Activated naive CD4-positive, alpha-beta T cell treated with anti-CD3 and anti-CD28 coated beads for 36 hours (primary cell): Measurements from ENCODE around the gene PEAK1. TPM values are rescaled to one million over a fixed set of nuclear protein-coding genes. Genes with fewer than 3 reads are reported as not detected.
A peak's percentile ranks its signal among the peaks of the same experiment; 100 is the strongest.

Experiments used
- CTCF ChIA-PET: fragments of 350-600 bp; sonication (Branson Sonifier 250); formaldehyde crosslinking; loops from one replicate; lab custom pipeline; 2021; ENCODE audit warnings: antibody characterized with exemption; lab: Charles Lee
- DNase-seq: peaks from one replicate; pipeline ENCODE4 v3.0.0-alpha.2; 2020
- H3K27ac Mint-ChIP-seq: one replicate; pipeline ENCODE4 v1.8.0; 2021; ENCODE audit warnings: mild to moderate bottlenecking, mixed read lengths
- H3K27me3 Mint-ChIP-seq: one replicate; pipeline ENCODE4 v1.8.0; 2021; ENCODE audit warnings: low read depth, mixed read lengths
- H3K36me3 Mint-ChIP-seq: one replicate; pipeline ENCODE4 v1.8.0; 2021; ENCODE audit warnings: low read depth, mixed read lengths
- H3K4me1 Mint-ChIP-seq: one replicate; pipeline ENCODE4 v1.8.0; 2021; ENCODE audit warnings: low read depth, mixed read lengths
- H3K4me3 Mint-ChIP-seq: one replicate; pipeline ENCODE4 v1.8.0; 2021; ENCODE audit warnings: mild to moderate bottlenecking, moderate library complexity, mixed read lengths
- H3K9me3 Mint-ChIP-seq: one replicate; pipeline ENCODE4 v1.8.0; 2021; ENCODE audit warnings: mixed read lengths
- intact Hi-C: fragments of 100-400 bp; cut with micrococcal nuclease; formaldehyde crosslinking; loops from one replicate; pipeline ENCODE4 v1.15.1; 2023
- total RNA-seq, 2 experiments: library from RNA; stranded (reverse); gene quantifications; one replicate each; pipeline ENCODE4 v1.2.3, GENCODE V29; 2021

PEAK1 gene
- total RNA-seq, 2 experiments from 2014 or later = 26.6 to 28.0 TPM

- DNase-seq = peak; percentile 75
- H3K27ac Mint-ChIP-seq = no peak overlapping the region
- H3K36me3 Mint-ChIP-seq = no peaks in the 10 kb centered on the region
- intact Hi-C loops = no loop called here
- H3K9me3 Mint-ChIP-seq = no peaks in the 10 kb centered on the region
- peak overlapping the region; percentile 57 for H3K4me3 Mint-ChIP-seq
- CTCF ChIA-PET = no interaction called here
- no peaks in the 10 kb centered on the region for H3K27me3 Mint-ChIP-seq
- peaks cover 24% of the 10 kb centered on the region for H3K4me1 Mint-ChIP-seq
Observed at GRCh38 chr15:77083381-77084160, 336.3 kb downstream of the PEAK1 start.

DNA sequence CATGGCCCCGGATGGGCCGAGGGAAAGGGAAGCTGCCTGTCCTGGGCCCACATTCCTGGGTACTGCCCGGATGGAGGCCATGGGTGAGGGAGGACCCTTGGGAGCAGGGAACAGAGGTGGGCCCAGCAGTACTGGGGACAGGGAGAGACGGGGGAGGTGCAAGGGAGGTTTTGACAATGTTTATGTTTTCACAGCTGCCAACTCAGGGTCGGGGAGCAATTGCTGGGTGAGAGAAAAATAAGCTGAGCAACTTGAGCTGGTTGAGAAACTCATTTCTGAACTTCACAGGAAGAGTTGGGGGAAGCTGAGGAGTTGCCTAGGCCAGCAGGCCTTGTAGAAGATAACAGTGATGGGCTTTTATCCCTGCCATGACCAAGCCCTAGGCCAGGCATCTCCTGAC is 337.9 kb downstream of the PEAK1 start:
- intact Hi-C loops = no loop called here
- Mint-ChIP-seq H3K27me3 (no peaks in the 10 kb centered on the region), H3K4me3 (no peak overlapping the region), H3K27ac (no peak overlapping the region), H3K9me3 (no peaks in the 10 kb centered on the region), H3K36me3 (no peaks in the 10 kb centered on the region), H3K4me1 (peaks cover 24% of the 10 kb centered on the region)
- no peak for DNase-seq
- CTCF ChIA-PET = interaction anchor here (0.8 to 0.9 kb wide), 2 partner anchors 10 to 108 kb away, joined by 4 read pairs; no protein-coding TSS in a partner anchor

GRCh38 chr15:77076323-77076915 is 343.5 kb downstream of the PEAK1 start:
- Mint-ChIP-seq H3K4me1 (peaks cover 5% of the 10 kb centered on the region), H3K4me3 (no peak overlapping the region), H3K9me3 (no peaks in the 10 kb centered on the region), H3K36me3 (no peaks in the 10 kb centered on the region), H3K27ac (no peak overlapping the region), H3K27me3 (no peaks in the 10 kb centered on the region)
- DNase-seq = no peak
- CTCF ChIA-PET = no interaction called here
- intact Hi-C loops = no loop called here

- CTCF ChIA-PET = interaction anchor here (0.6 kb wide), 1 partner anchor 1146 kb away, joined by 4 read pairs; no protein-coding TSS in a partner anchor
- no peak overlapping the region for H3K4me3 Mint-ChIP-seq
- no peak overlapping the region for H3K27ac Mint-ChIP-seq
- intact Hi-C loops = no loop called here
- no peaks in the 10 kb centered on the region for H3K27me3 Mint-ChIP-seq
- no peaks in the 10 kb centered on the region for H3K9me3 Mint-ChIP-seq
- no peaks in the 10 kb centered on the region for H3K36me3 Mint-ChIP-seq
- DNase-seq = no peak
- peaks cover 9% of the 10 kb centered on the region for H3K4me1 Mint-ChIP-seq
Observed at GRCh38 chr15:77075528-77075927, 344.4 kb downstream of the PEAK1 start.

GRCh38 chr15:77074350-77074749 is 345.6 kb downstream of the PEAK1 start:
- Mint-ChIP-seq H3K4me1 (peaks cover 16% of the 10 kb centered on the region), H3K36me3 (no peaks in the 10 kb centered on the region), H3K27me3 (no peaks in the 10 kb centered on the region), H3K27ac (no peak overlapping the region), H3K4me3 (no peak overlapping the region), H3K9me3 (no peaks in the 10 kb centered on the region)
- intact Hi-C loops = loop anchor here (5.0 kb wide), 2 partner anchors 172 to 348 kb away; partner anchors contain the start of genes HMG20A and PEAK1
- DNase-seq = no peak
- CTCF ChIA-PET = no interaction called here

GRCh38 chr15:77071305-77072223 is 348.3 kb downstream of the PEAK1 start:
- Mint-ChIP-seq H3K4me3 (peak overlapping the region; percentile 71), H3K36me3 (no peaks in the 10 kb centered on the region), H3K27me3 (no peaks in the 10 kb centered on the region), H3K27ac (peak overlapping the region; percentile 71), H3K9me3 (no peaks in the 10 kb centered on the region), H3K4me1 (peaks cover 35% of the 10 kb centered on the region)
- intact Hi-C loops = loop anchor here (1.0 to 5.0 kb wide), 4 partner anchors 49 to 351 kb away; partner anchors contain the start of genes HMG20A and PEAK1
- no peak for DNase-seq
- CTCF ChIA-PET = no interaction called here

DNA sequence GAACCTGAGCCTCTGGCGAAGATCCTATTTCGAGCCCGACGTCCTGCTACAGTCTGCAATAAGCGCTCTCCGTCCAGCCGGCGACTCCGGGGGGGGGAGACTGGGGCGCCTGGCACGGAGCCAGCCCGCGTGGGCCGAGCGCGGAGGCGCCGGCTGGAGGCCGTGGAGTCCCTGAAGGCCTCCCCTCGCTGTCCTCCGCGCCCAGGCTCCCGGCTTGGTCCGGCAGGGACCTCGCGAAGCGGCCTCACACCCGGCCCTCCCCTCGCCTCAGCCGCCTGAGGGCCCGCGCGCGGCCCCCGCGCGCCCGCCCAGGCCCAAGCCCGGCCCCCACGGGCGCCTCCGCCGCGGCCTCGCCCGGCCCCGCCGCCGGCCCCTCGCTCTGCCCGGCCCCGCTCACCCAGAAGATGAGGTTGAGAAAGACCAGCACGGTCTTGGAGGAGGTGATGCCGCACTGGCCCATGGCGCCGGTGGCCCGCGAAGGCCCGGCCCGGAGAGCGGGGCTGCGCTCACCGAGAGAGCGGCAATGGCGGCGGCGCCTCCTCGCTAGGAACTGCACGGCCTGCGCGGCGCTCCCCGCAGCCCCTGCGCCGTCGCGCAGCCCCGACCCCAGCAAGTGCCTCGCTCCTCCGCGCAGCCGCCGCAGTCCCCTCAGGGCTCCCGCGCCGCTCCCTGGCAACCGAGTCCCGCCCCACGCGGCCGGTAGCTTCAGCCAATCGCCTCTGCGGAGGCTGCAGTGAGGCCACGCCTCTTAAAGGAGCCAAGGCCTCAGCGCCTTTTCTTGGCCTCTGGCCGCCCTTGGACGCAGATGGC is 349.2 kb downstream of the PEAK1 start, which contains the start of gene TSPAN3:
Gene TSPAN3, minus strand, starts transcription at position 615 of the 810 bp plus-strand sequence. Its CDS starts 155 bp downstream, at position 460.
- no peaks in the 10 kb centered on the region for H3K36me3 Mint-ChIP-seq
- H3K27ac Mint-ChIP-seq = peak within 1 kb of the TSS; percentile 71
- intact Hi-C loops = loop anchor here (1.0 to 5.0 kb wide), 4 partner anchors 48 to 352 kb away; partner anchors contain the start of genes HMG20A and PEAK1
- DNase-seq = peak; percentile 93
- H3K9me3 Mint-ChIP-seq = no peaks in the 10 kb centered on the region
- no peaks in the 10 kb centered on the region for H3K27me3 Mint-ChIP-seq
- peaks cover 35% of the 10 kb centered on the region for H3K4me1 Mint-ChIP-seq
- peak within 1 kb of the TSS; percentile 77 for H3K4me3 Mint-ChIP-seq
- CTCF ChIA-PET = no interaction called here

DNA sequence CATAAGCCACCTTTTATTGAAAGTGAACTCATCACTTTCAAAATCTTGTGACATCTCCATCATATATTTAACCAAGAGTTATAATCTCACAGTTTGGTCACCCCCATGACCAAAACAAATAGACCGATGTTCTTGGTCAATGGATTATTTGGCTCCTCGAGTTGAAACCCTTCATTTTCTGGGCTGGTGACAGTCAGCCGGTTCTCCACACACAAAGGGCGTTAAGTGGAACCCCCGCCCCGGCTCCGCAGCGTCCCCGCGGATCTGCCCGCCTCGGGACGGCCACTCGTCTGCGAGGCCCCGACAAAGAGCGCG is 349.8 kb downstream of the PEAK1 start:
- Mint-ChIP-seq H3K9me3 (no peaks in the 10 kb centered on the region), H3K27ac (no peak overlapping the region), H3K36me3 (no peaks in the 10 kb centered on the region), H3K4me1 (peaks cover 35% of the 10 kb centered on the region), H3K4me3 (peak overlapping the region; percentile 77), H3K27me3 (no peaks in the 10 kb centered on the region)
- intact Hi-C loops = loop anchor here (2.0 to 5.0 kb wide), 3 partner anchors 73 to 352 kb away; partner anchors contain the start of genes HMG20A and PEAK1
- no peak for DNase-seq
- CTCF ChIA-PET = no interaction called here

- H3K27me3 Mint-ChIP-seq = no peaks in the 10 kb centered on the region
- no peak overlapping the region for H3K27ac Mint-ChIP-seq
- peaks cover 40% of the 10 kb centered on the region for H3K4me1 Mint-ChIP-seq
Observed at GRCh38 chr15:77069521-77070121, 350.3 kb downstream of the PEAK1 start.

GRCh38 chr15:77068633-77069032 is 351.3 kb downstream of the PEAK1 start:
- H3K27me3 Mint-ChIP-seq = no peaks in the 10 kb centered on the region
- no peaks in the 10 kb centered on the region for H3K9me3 Mint-ChIP-seq
- CTCF ChIA-PET = interaction anchor here (0.7 to 2.3 kb wide), 3 partner anchors 10 to 481 kb away, joined by 3 to 5 read pairs (median 3); no protein-coding TSS in a partner anchor
- peaks cover 43% of the 10 kb centered on the region for H3K4me1 Mint-ChIP-seq
- H3K4me3 Mint-ChIP-seq = no peak overlapping the region
- H3K27ac Mint-ChIP-seq = no peak overlapping the region
- no peaks in the 10 kb centered on the region for H3K36me3 Mint-ChIP-seq
- no peak for DNase-seq
- intact Hi-C loops = no loop called here

More at GRCh38 chr15:77069521-77070121, 350.3 kb downstream of the PEAK1 start:
- DNase-seq = no peak
- CTCF ChIA-PET = interaction anchor here (0.7 to 2.3 kb wide), 3 partner anchors 11 to 482 kb away, joined by 3 to 5 read pairs (median 3); no protein-coding TSS in a partner anchor
- no peaks in the 10 kb centered on the region for H3K9me3 Mint-ChIP-seq
- no peaks in the 10 kb centered on the region for H3K36me3 Mint-ChIP-seq
- intact Hi-C loops = loop anchor here (2.0 to 5.0 kb wide), 3 partner anchors 73 to 353 kb away; partner anchors contain the start of genes HMG20A and PEAK1
- H3K4me3 Mint-ChIP-seq = peak overlapping the region; percentile 77
